ENCODE data around the gene SMIM7. TPM values are rescaled to one million over a fixed set of nuclear protein-coding genes. Genes with fewer than 3 reads are reported as not detected.

Gene SMIM7
- total and polyA plus RNA-seq, 2 donors from 2014 or later: 66.2 to 144 TPM

DNA sequence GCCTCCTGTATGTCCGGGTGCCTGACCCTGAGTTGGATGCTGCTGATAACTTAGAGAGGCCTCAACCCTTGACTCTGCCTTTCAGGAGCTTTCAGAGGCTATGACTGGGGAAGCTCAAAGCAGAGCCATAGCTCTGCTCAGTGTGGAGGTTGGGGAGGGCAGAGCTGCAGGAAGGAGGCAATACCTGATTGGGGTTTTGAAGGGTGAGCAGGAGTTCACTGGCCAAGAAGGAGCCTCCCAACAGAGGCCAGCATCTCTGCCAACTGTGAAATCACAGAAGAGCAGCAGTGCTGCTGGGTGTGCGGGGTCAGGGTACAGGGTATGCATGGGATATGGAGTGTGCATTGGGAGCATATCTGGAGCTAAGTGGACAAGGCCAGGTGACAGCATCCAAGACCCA, 22.6 kb upstream of the SMIM7 start:
- Histone ChIP-seq H3K4me1 (ENCODE audit: control insufficient read depth in 2 of 3, insufficient read depth in 2 of 3, low read depth in 1 of 3, low read length in 3 of 3) (no peaks in the 10 kb centered on the region), H3K9me3 (ENCODE audit: control insufficient read depth in 2 of 3, insufficient read depth in 1 of 3, low read length in 3 of 3) (peaks cover 0 to 6% (median 0%) of the 10 kb centered on the region in 3 donors), H3K36me3 (ENCODE audit: control insufficient read depth in 2 of 3, insufficient read depth in 3 of 3, low read length in 3 of 3) (peaks cover 0 to 18% (median 8%) of the 10 kb centered on the region in 3 donors), H3K4me3 (ENCODE audit: low read length in 3 of 3) (no peak overlapping the region), H3K9ac (ENCODE audit: low read length in 3 of 3) (no peak overlapping the region), H3K27ac (ENCODE audit: low read depth in 2 of 2, low read length in 2 of 2) (no peak overlapping the region), H3K27me3 (ENCODE audit: control insufficient read depth, insufficient read depth, low read length) (no peaks in the 10 kb centered on the region)
- TF ChIP-seq, protein P1, sequence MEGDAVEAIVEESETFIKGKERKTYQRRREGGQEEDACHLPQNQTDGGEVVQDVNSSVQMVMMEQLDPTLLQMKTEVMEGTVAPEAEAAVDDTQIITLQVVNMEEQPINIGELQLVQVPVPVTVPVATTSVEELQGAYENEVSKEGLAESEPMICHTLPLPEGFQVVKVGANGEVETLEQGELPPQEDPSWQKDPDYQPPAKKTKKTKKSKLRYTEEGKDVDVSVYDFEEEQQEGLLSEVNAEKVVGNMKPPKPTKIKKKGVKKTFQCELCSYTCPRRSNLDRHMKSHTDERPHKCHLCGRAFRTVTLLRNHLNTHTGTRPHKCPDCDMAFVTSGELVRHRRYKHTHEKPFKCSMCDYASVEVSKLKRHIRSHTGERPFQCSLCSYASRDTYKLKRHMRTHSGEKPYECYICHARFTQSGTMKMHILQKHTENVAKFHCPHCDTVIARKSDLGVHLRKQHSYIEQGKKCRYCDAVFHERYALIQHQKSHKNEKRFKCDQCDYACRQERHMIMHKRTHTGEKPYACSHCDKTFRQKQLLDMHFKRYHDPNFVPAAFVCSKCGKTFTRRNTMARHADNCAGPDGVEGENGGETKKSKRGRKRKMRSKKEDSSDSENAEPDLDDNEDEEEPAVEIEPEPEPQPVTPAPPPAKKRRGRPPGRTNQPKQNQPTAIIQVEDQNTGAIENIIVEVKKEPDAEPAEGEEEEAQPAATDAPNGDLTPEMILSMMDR (IDR thresholded peaks at IDR 0.05; ENCODE audit: borderline replicate concordance, extremely low read depth, insufficient read depth): no peak
- intact Hi-C loops (cut with DNase I): no loop called here
- DNase-seq: no peak
- FAIRE-seq: no peak

DNA sequence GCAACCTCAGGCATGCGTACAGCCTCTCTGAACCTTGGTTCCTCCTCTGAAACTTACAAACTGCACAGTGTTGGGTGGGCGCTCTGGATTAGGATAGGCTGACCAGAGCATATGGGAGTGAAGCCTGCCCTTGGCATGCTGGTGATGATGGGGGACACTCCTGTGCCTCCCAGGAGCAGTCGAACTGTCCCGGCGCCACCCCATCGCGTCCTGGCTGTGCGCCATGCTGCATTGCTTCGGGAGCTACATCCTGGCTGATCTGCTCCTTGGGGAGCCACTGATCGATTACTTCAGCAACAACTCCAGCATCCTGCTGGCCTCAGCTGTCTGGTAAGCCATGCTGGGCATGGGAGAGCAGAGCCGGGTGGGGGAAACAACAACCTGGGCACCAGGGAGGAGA, 19.9 kb upstream of the SMIM7 start:
- FAIRE-seq (no peak), DNase-seq (no peak)
- Histone ChIP-seq H3K4me1 (ENCODE audit: control insufficient read depth in 2 of 3, insufficient read depth in 2 of 3, low read depth in 1 of 3, low read length in 3 of 3) (no peaks in the 10 kb centered on the region), H3K27ac (ENCODE audit: low read depth in 2 of 2, low read length in 2 of 2) (no peak overlapping the region), H3K27me3 (ENCODE audit: control insufficient read depth, insufficient read depth, low read length) (no peaks in the 10 kb centered on the region), H3K9me3 (ENCODE audit: control insufficient read depth in 2 of 3, insufficient read depth in 1 of 3, low read length in 3 of 3) (peaks cover 0 to 6% (median 0%) of the 10 kb centered on the region in 3 donors), H3K36me3 (ENCODE audit: control insufficient read depth in 2 of 3, insufficient read depth in 3 of 3, low read length in 3 of 3) (peaks cover 0 to 18% (median 8%) of the 10 kb centered on the region in 3 donors), H3K9ac (ENCODE audit: low read length in 3 of 3) (no peak overlapping the region), H3K4me3 (ENCODE audit: low read length in 3 of 3) (no peak overlapping the region)
- TF ChIP-seq, protein P1 (IDR thresholded peaks at IDR 0.05; ENCODE audit: borderline replicate concordance, extremely low read depth, insufficient read depth): no peak
- intact Hi-C loops (cut with DNase I): no loop called here

DNA sequence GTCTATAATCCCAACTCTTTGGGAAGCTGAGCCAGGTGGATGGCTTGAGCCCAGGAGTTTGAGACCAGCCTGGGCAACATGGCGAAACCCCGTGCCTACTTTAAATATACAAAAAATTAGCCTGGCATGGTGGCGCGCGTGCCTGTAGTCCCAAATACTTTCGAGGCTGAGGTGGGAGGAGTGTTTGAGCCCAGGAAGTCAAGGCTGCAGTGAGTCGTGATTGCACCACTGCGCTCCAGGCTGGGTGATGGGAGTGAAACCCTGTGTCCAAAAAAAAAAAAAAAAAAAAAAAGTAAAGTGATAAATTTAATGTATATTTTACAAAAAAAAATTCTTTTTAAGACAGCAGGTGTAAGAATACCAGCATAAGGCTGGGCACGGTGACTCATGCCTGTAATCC, 18.6 kb upstream of the SMIM7 start:
- TF ChIP-seq, protein P1 (IDR thresholded peaks at IDR 0.05; ENCODE audit: borderline replicate concordance, extremely low read depth, insufficient read depth): no peak
- H3K4me1 ChIP-seq (ENCODE audit: control insufficient read depth in 2 of 3, insufficient read depth in 2 of 3, low read depth in 1 of 3, low read length in 3 of 3): no peaks in the 10 kb centered on the region
- DNase-seq: no peak
- peaks cover 0 to 6% (median 0%) of the 10 kb centered on the region in 3 donors for H3K9me3 ChIP-seq (ENCODE audit: control insufficient read depth in 2 of 3, insufficient read depth in 1 of 3, low read length in 3 of 3)
- peaks cover 0 to 18% (median 8%) of the 10 kb centered on the region in 3 donors for H3K36me3 ChIP-seq (ENCODE audit: control insufficient read depth in 2 of 3, insufficient read depth in 3 of 3, low read length in 3 of 3)
- no peak for FAIRE-seq
- H3K27me3 ChIP-seq (ENCODE audit: control insufficient read depth, insufficient read depth, low read length): no peaks in the 10 kb centered on the region
- H3K9ac ChIP-seq (ENCODE audit: low read length in 3 of 3): no peak overlapping the region
- intact Hi-C loops (cut with DNase I): no loop called here
- no peak overlapping the region for H3K27ac ChIP-seq (ENCODE audit: low read depth in 2 of 2, low read length in 2 of 2)
- H3K4me3 ChIP-seq (ENCODE audit: low read length in 3 of 3): no peak overlapping the region

DNA sequence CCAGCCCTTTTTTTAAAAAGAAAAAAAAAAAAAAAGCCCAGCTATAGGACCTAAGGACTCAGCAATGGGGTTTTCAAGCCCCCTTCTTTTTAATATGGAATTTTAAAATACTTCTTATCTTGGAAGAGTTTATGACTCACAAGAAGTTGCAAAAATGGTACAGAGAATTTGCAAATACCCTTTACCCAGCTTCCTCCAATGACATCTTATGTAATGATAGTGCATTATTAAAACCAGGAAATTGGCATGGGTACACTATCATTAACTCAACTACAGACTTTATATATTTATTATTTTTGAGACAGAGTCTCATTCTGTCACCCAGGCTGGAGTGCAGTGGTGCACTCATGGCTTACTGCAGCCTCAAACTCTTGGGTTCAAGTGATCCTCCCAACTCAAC, 17.1 kb upstream of the SMIM7 start:
- no peak overlapping the region for H3K27ac ChIP-seq (ENCODE audit: low read depth in 2 of 2, low read length in 2 of 2)
- peaks cover 0 to 6% (median 0%) of the 10 kb centered on the region in 3 donors for H3K9me3 ChIP-seq (ENCODE audit: control insufficient read depth in 2 of 3, insufficient read depth in 1 of 3, low read length in 3 of 3)
- no peak for DNase-seq
- no peak overlapping the region for H3K4me3 ChIP-seq (ENCODE audit: low read length in 3 of 3)
- TF ChIP-seq, protein P1 (IDR thresholded peaks at IDR 0.05; ENCODE audit: borderline replicate concordance, extremely low read depth, insufficient read depth): no peak
- no peak overlapping the region for H3K9ac ChIP-seq (ENCODE audit: low read length in 3 of 3)
- no peaks in the 10 kb centered on the region for H3K4me1 ChIP-seq (ENCODE audit: control insufficient read depth in 2 of 3, insufficient read depth in 2 of 3, low read depth in 1 of 3, low read length in 3 of 3)
- no peaks in the 10 kb centered on the region for H3K27me3 ChIP-seq (ENCODE audit: control insufficient read depth, insufficient read depth, low read length)
- H3K36me3 ChIP-seq (ENCODE audit: control insufficient read depth in 2 of 3, insufficient read depth in 3 of 3, low read length in 3 of 3): peaks cover 0 to 18% (median 8%) of the 10 kb centered on the region in 3 donors
- no peak for FAIRE-seq
- intact Hi-C loops (cut with DNase I): no loop called here
